K562 (cell line): ENCODE results near the gene TCL1B. TPM values are rescaled to one million over a fixed set of nuclear protein-coding genes. Genes with fewer than 3 reads are reported as not detected.

ENCODE experiments used
- ATAC-seq: fragments of 200-7000 bp; cut with Tn5 transposase; 3 replicates; pipeline ENCODE4 v1.9.1; 2020; ENCODE audit warnings: moderate library complexity
- BruUV-seq: library from RNA; stranded (reverse); fragments of 400-500 nt; replicated peaks from 2 replicates; lab custom pipeline; 2021; lab: Mats Ljungman, UMichigan
- CTCF ChIA-PET: fragments of 300-600 bp; formaldehyde crosslinking; extraction: SDS; loops from one replicate; lab custom pipeline; 2021; ENCODE audit warnings: low intra/inter-chr PET ratio; lab: Yijun Ruan, JAX
- POLR2A ChIA-PET: fragments of 300-600, 350-650 bp; sonication (Branson Sonifier 250); formaldehyde crosslinking; extraction: SDS; loops from one replicate; lab custom pipeline; 2021; ENCODE audit warnings: antibody characterized with exemption, inconsistent platforms; lab: Yijun Ruan, JAX
- DNase-seq, 4 experiments: peaks; one replicate each; pipeline versions ENCODE4 v3.0.0 to v3.0.0-alpha.2; 2011 to 2018; ENCODE audit warnings: low spot score in 3 of 4, mixed read lengths in 3 of 4; ENCODE audit errors: extremely low read depth in 1 of 4
- FAIRE-seq: peaks from 2 replicates; lab custom pipeline; 2011; peaks lifted over from hg19 to GRCh38; lab: Jason Lieb, UNC
- H2AFZ ChIP-seq: 2 replicates; pipeline ENCODE4 v1.6.0; 2011; ENCODE audit warnings: low read depth, low read length, control low read depth, inconsistent platforms
- H3K27ac ChIP-seq: fragments of 200-600 bp; 3 replicates; pipeline ENCODE4 v1.8.0; 2011; ENCODE audit warnings: low read depth, mild to moderate bottlenecking, control low read depth, inconsistent platforms, low read length, moderate library complexity, mixed read lengths; ENCODE audit errors: extremely low read depth
- H3K27me3 ChIP-seq, 2 experiments: fragments of 300-600 bp in 1 of 2; 2 replicates in 1 of 2; 3 replicates in 1 of 2; pipeline versions ENCODE4 v1.6.0 to v1.8.0; 2011; ENCODE audit warnings: inconsistent platforms in 2 of 2, low read length in 2 of 2, mild to moderate bottlenecking in 1 of 2, mixed read lengths in 1 of 2, moderate library complexity in 1 of 2; ENCODE audit not compliant: control insufficient read depth in 2 of 2, insufficient read depth in 2 of 2
- H3K36me3 ChIP-seq: fragments of 300-600 bp; 3 replicates; pipeline ENCODE4 v1.8.0; 2011; ENCODE audit warnings: mild to moderate bottlenecking, low read length, inconsistent platforms; ENCODE audit not compliant: control insufficient read depth, insufficient read depth
- H3K4me1 ChIP-seq, 2 experiments: fragments of 200-600 bp in 1 of 2; replicated peaks in 1 of 2; 2 replicates in 1 of 2; 3 replicates in 1 of 2; pipeline versions ENCODE4 v1.5.1 to v1.8.0; 2011; ENCODE audit warnings: inconsistent platforms in 2 of 2, low read length in 2 of 2, mild to moderate bottlenecking in 1 of 2, mixed read lengths in 1 of 2, moderate library complexity in 1 of 2; ENCODE audit not compliant: control insufficient read depth in 2 of 2, insufficient read depth in 2 of 2
- H3K4me2 ChIP-seq: 2 replicates; pipeline ENCODE4 v1.6.1; 2011; ENCODE audit warnings: low read length, control low read depth, inconsistent platforms, mixed read lengths; ENCODE audit not compliant: insufficient read depth
- H3K4me3 ChIP-seq: fragments of 200-600 bp; sonication (generic), shearing (Covaris generic); 2 replicates; pipeline ENCODE4 v1.5.1; 2016; ENCODE audit warnings: control low read depth, inconsistent platforms
- H3K79me2 ChIP-seq: fragments of 200-600 bp; 3 replicates; pipeline ENCODE4 v1.8.0; 2011; ENCODE audit warnings: low read length, inconsistent platforms; ENCODE audit not compliant: control insufficient read depth, insufficient read depth
- H3K9ac ChIP-seq, 2 experiments: 2 replicates each; pipeline versions ENCODE4 v1.6.0 to v1.6.1; 2011; ENCODE audit warnings: low read depth in 2 of 2, low read length in 2 of 2, control low read depth in 1 of 2, inconsistent platforms in 1 of 2, mild to moderate bottlenecking in 1 of 2, mixed read lengths in 1 of 2; ENCODE audit not compliant: insufficient read depth in 1 of 2
- H3K9me1 ChIP-seq: one replicate; pipeline ENCODE4 v1.6.0; 2011; ENCODE audit warnings: inconsistent platforms, mild to moderate bottlenecking, low read length, moderate library complexity; ENCODE audit not compliant: control insufficient read depth, insufficient read depth
- H3K9me3 ChIP-seq: replicated peaks from 2 replicates; pipeline ENCODE4 v1.5.1; 2011; ENCODE audit warnings: low read depth, low read length, inconsistent platforms; ENCODE audit not compliant: control insufficient read depth, insufficient read depth
- H4K20me1 ChIP-seq: replicated peaks from 2 replicates; pipeline ENCODE4 v1.6.1; 2011; ENCODE audit warnings: low read length, inconsistent platforms, mixed read lengths; ENCODE audit not compliant: control insufficient read depth, insufficient read depth
- EP300 ChIP-seq: IDR thresholded peaks from 2 replicates; pipeline ENCODE4 v1.6.1; 2012; ENCODE audit warnings: low read length, improper control_type of control experiment
- ESRRA ChIP-seq: fragments of 450-650 bp; IDR thresholded peaks from 2 replicates; pipeline ENCODE4 v1.6.1; 2014; ENCODE audit warnings: low read depth, mild to moderate bottlenecking, moderate library complexity, borderline replicate concordance
- KDM5B ChIP-seq: fragments of 200-600 bp; sonication (generic); IDR thresholded peaks from 2 replicates; pipeline ENCODE4 v1.6.1; 2012; ENCODE audit warnings: low read depth, mild to moderate bottlenecking, moderate library complexity, low read length, control low read depth, inconsistent platforms; ENCODE audit not compliant: insufficient replicate concordance
- POLR3G ChIP-seq: IDR thresholded peaks from 2 replicates; pipeline ENCODE4 v1.6.1; 2011; ENCODE audit not compliant: insufficient read length, insufficient replicate concordance; ENCODE audit errors: extremely low read depth
- RBBP5 ChIP-seq: fragments of 200-600 bp; sonication (generic); IDR thresholded peaks from 2 replicates; pipeline ENCODE4 v1.6.1; 2012; ENCODE audit warnings: borderline replicate concordance, mild to moderate bottlenecking, low read length, control low read depth, inconsistent platforms; ENCODE audit not compliant: insufficient read depth, poor library complexity, severe bottlenecking
- TOE1 ChIP-seq, 2 experiments: fragments of 450-650 bp in 1 of 2; sonication (generic) in 1 of 2; formaldehyde crosslinking in 1 of 2; IDR thresholded peaks; 2 replicates each; pipeline versions ENCODE4 v1.7.1 to v1.8.0; 2016 to 2022; ENCODE audit warnings: borderline replicate concordance in 2 of 2, mild to moderate bottlenecking in 2 of 2, antibody characterized with exemption in 1 of 2, inconsistent platforms in 1 of 2, low read depth in 1 of 2, missing genetic modification reagents in 1 of 2, moderate library complexity in 1 of 2
- ZZZ3 ChIP-seq: fragments of 450-650 bp; IDR thresholded peaks from 2 replicates; pipeline ENCODE4 v1.6.1; 2016; ENCODE audit warnings: antibody characterized with exemption, mild to moderate bottlenecking, moderate library complexity
- WGBS: fragments of 100-300 bp; shearing (Covaris generic); methylation state at CpG from one replicate; pipeline ENCODE4 v1.1.6; 2016; ENCODE audit warnings: low coverage, mixed read lengths; ENCODE audit not compliant: insufficient coverage; ENCODE audit errors: missing lambda C conversion rate; 5-methylcytosine and 5-hydroxymethylcytosine counted together
- in situ Hi-C: fragments of 300-500 bp; cut with MboI; formaldehyde crosslinking; loops from 4 replicates; pipeline ENCODE4 v1.15.0; 2018; ENCODE audit warnings: inconsistent platforms, mixed read lengths
- intact Hi-C: fragments of 100-400 bp; cut with micrococcal nuclease; formaldehyde crosslinking; loops from 2 replicates; pipeline ENCODE4 v1.14.2; 2022
- polyA plus RNA-seq, 8 experiments: library from polyadenylated mRNA; depleted of rRNA in 4 of 8; stranded (reverse) in 5 of 8; unstranded in 3 of 8; fragments of >200 nt; fragmentation: Nextera tagmentation in 2 of 8; fragmentation: Illumina TruSeq in 1 of 8; extraction: Ambion mirVana in 2 of 8; extraction: Trizol in 1 of 8; gene quantifications; 2 replicates each; pipeline versions ENCODE4 v1.2.1 to v1.2.3, GENCODE V29; 2011 to 2014; ENCODE audit warnings: inconsistent platforms in 1 of 8, missing spikeins in 1 of 8
- total RNA-seq, 7 experiments: library from RNA; depleted of rRNA in 6 of 7; stranded (reverse); fragments of >200 nt in 6 of 7; fragmentation: Illumina TruSeq in 2 of 7; extraction: Trizol in 2 of 7; gene quantifications; 2 replicates each; pipeline versions ENCODE4 v1.2.1 to v1.2.3, GENCODE V29; 2011 to 2021; ENCODE audit warnings: low replicate concordance in 1 of 7
- TF ChIP-seq, protein P1 (sequence below): fragments of 450-650 bp; formaldehyde crosslinking; IDR thresholded peaks from 2 replicates; pipeline ENCODE4 v1.4.0; 2020; ENCODE audit warnings: mild to moderate bottlenecking, moderate library complexity
- TF ChIP-seq, protein P2 (sequence below): fragments of 250-450 bp; sonication (Bioruptor Pico); IDR thresholded peaks from 2 replicates; pipeline ENCODE4 v1.9.0; 2021; ENCODE audit warnings: mild to moderate bottlenecking

Gene TCL1B
- total and polyA plus RNA-seq, 9 of the 15 experiments (the other 6 are each of a cell fraction or from before 2014, with no cell fraction given), result not detected

GRCh38 chr14:95647926-95648325 lies 38.3 kb upstream of the TCL1B start:
- Histone ChIP-seq H3K9me1 (no peaks in the 10 kb centered on the region), H3K4me1 (no peaks in the 10 kb centered on the region), H2AFZ (no peak overlapping the region), H3K4me3 (no peak overlapping the region)
- DNase-seq, result no peak
- no peak for TF ChIP-seq EP300
- TF ChIP-seq ESRRA, result no peak
- TF ChIP-seq ZZZ3, result no peak
- no peak for TF ChIP-seq TOE1 (IDR thresholded peaks at IDR 0.05; ENCODE audit: borderline replicate concordance)
- no peak for TF ChIP-seq TOE1 (CRISPR knock-in tag; IDR thresholded peaks at IDR 0.05; ENCODE audit: borderline replicate concordance, low read depth)
- TF ChIP-seq POLR3G, result no peak
- TF ChIP-seq RBBP5, result no peak
- TF ChIP-seq, protein P1, sequence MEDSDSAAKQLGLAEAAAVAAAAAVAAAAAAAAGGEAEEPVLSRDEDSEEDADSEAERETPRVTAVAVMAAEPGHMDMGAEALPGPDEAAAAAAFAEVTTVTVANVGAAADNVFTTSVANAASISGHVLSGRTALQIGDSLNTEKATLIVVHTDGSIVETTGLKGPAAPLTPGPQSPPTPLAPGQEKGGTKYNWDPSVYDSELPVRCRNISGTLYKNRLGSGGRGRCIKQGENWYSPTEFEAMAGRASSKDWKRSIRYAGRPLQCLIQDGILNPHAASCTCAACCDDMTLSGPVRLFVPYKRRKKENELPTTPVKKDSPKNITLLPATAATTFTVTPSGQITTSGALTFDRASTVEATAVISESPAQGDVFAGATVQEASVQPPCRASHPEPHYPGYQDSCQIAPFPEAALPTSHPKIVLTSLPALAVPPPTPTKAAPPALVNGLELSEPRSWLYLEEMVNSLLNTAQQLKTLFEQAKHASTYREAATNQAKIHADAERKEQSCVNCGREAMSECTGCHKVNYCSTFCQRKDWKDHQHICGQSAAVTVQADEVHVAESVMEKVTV (CRISPR knock-in tag), result no peak
- TF ChIP-seq KDM5B, result no peak
- TF ChIP-seq, protein P2, sequence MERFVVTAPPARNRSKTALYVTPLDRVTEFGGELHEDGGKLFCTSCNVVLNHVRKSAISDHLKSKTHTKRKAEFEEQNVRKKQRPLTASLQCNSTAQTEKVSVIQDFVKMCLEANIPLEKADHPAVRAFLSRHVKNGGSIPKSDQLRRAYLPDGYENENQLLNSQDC (CRISPR knock-in tag), result no peak
- TF ChIP-seq, all 486 proteins: peak for 0
- no TSS peak for BruUV-seq
- H3K9me3 ChIP-seq, result no peaks in the 10 kb centered on the region
- no peak overlapping the region for H3K9ac ChIP-seq
- H3K27ac ChIP-seq, result no peak overlapping the region
- 0% methylated on average over 3 of the region's 3 CpGs for WGBS
- FAIRE-seq (no peak), ATAC-seq (no peak)
- ChIA-PET POLR2A (no interaction called here), CTCF (no interaction called here)
- H4K20me1 ChIP-seq, result no peaks in the 10 kb centered on the region
- H3K36me3 ChIP-seq, result no peaks in the 10 kb centered on the region
- in situ Hi-C loops, result no loop called here
- no peaks in the 10 kb centered on the region; a peak in 1 of 5 replicates for H3K27me3 ChIP-seq
- no peaks in the 10 kb centered on the region for H3K79me2 ChIP-seq
- no peak overlapping the region for H3K4me2 ChIP-seq
- intact Hi-C loops, result no loop called here
